Measurements from ENCODE around the gene DDR2.
A peak's percentile ranks its signal among the peaks of the same experiment; 100 is the strongest.
"Not testable (repeated sequence)": the region's sequence is repeated elsewhere in the genome, so short reads cannot be mapped to it uniquely, and the experiment has no call there.

The DDR2 gene

DNA sequence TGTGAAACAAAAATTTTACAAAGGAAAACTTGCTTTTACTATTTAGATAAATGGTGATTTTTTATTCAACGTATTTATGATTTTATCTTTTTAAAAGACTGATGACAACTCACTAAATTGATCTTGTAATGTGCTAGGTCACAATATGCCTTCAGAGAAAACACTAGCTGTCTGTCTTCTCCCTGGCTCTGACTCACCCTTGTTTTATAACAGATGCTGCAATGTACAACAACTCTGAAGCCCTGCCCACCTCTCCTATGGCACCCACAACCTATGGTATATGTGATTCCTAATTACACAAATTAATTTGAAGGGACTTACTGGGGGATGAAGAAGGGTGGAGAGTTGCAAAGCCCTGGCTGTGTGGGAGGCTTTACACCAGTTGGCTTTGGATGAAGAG lies 133.5 kb downstream of the DDR2 start:
- DNase-seq (ENCODE audit: low read depth, low spot score), result no peak

DNA sequence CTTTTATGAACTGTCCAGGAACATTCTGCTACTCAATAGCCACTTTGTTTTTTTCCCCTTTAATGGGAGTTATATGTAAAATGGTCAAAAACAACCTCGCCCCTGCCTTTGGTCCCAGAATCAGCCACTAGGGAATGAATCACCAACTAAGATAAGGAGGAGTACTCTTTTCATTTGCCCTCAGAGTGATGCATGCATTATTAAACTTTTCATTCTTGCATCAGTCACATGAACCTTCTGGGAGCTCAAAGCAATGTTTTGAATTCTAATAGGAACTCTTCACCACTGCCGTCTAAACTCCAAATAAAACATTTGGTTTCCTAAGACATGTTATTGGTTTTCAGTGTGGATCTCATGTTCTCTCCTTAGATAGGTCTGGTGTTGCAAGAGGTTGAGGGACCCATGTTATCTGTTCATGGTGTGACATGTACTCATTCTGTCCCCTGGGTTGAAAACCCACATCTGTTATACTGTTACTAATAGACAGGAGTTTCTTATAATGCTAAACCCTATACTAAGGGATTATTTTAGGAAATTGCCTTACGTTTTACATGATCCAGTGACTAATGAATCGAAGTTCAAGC lies 140.4 kb downstream of the DDR2 start:
- no peak for DNase-seq (ENCODE audit: low read depth, low spot score)

- no peak for DNase-seq (ENCODE audit: low read depth, low spot score)
Measured at GRCh38 chr1:162774007-162774406, 141.7 kb downstream of the DDR2 start.

- DNase-seq (ENCODE audit: low read depth, low spot score), result no peak
Measured at GRCh38 chr1:162779043-162779442, 146.8 kb downstream of the DDR2 start.

DNA sequence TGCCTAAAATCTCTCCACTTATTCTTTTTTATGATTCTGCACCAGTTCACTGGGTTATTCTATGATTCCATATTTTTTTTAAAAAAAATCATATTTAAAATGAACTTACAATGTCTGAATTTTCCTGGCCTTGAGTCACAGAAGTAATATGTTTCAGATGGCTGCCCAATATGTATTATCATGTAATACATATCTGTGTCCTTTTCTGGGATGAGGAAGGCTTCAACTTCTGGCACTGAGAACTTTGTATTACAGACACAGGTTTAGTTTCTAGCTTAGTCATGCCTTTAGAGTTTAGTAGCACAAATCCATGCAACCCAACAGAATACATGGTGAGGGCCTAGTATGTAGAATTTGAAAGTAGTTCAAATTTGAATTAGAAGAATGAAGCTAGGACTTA lies 150.4 kb downstream of the DDR2 start:
- DNase-seq (ENCODE audit: low read depth, low spot score), result no peak

DNA sequence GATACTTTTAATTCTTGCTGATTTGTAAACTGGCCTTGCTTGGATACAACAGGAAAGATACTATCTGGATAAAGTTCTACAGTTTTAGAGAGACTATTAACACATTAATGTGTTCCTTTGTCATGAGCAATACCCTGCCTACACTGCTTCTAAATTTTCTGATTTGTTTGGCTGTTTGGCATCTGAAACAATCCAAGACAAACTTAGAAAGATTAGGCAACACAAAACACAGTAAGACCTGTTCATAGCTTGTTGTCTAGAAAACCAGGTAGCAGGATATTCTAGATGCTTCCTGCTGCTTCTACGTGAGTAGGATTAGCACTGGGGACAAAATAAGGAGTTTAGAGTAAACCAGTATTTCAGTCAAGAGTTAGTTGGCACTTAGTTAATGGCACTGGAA lies 152.7 kb downstream of the DDR2 start:
- not testable (repeated sequence) for DNase-seq (ENCODE audit: low read depth, low spot score)

DNA sequence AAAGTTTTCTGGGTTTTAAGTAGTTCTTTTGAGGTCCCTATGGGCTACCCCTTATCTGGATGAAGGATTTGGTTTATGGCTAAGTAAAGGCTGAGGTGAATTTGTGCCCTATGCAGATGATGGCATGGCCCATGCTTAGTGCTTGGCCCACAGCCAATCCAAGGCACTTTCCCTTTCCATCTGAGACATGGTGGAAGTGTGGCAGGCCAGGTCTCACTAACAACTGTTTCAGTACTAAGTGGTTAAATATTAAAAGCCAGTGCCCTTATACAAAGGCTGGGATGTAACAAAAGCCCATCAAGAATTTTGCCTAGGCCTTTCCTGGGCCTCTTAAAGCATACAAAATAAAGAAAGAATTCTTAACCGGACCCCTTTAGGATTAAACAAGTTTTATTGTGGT lies 156.5 kb downstream of the DDR2 start:
- DNase-seq (ENCODE audit: low read depth, low spot score), result not testable (repeated sequence)

GRCh38 chr1:162790303-162790984 lies 158.2 kb downstream of the DDR2 start, which contains the start of gene HSD17B7:
TSS of gene HSD17B7 (plus strand) at chr1:162790702. CDS start at chr1:162790801, 99 bp downstream.
- DNase-seq (ENCODE audit: low read depth, low spot score), result not testable (repeated sequence)

DNA sequence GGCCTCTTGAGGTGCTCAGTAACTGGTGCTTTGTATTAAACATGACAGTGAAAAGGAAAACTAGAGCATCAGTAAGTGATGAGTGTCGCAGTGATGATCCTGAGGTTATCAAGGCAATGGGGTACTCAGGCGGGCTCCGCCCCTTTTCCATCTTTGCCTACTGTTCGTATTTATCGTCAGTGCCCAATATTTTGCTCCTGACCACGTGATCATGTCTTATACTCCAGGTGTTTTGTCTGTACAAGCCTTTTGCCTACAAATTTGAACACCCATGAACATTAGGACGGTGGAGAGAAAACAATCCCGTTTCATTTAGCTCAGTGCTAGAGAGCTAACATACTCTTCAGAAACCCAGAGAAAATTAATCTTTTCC lies 158.7 kb downstream of the DDR2 start:
- not testable (repeated sequence) for DNase-seq (ENCODE audit: low read depth, low spot score)

GRCh38 chr1:162794284-162794683 lies 162.0 kb downstream of the DDR2 start:
- DNase-seq (ENCODE audit: low read depth, low spot score), result not testable (repeated sequence)

DNA sequence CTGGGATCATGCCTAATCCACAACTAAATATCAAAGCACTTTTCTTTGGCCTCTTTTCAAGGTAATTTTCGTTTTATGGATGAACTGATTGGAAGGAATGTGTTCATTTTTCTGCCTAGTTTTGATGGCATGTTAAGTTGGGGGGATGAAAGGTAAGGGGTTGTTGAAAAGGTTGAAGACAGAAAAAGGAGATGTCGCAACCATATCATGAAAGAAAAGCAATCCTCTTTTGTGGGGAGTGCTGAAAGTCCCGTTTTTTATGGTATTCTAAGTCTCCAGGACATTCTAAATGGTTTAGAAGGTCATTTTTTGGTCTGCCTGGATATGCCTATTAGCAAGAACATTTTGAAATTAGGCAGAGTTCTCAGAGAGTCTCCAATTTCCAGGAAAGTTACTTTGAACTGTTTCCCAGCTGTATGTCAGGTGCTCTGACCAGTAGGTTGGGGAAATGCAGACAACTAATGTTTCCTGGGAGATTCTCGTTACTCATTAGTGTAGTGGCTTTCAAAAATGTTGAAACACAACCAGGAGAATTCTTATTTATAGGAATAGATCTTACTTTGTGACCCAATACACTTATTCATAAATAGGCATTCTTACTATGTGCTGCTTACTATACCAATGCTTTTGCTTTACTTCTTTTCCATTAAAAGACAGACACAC lies 164.5 kb downstream of the DDR2 start:
- not testable (repeated sequence) for DNase-seq (ENCODE audit: low read depth, low spot score)

DNA sequence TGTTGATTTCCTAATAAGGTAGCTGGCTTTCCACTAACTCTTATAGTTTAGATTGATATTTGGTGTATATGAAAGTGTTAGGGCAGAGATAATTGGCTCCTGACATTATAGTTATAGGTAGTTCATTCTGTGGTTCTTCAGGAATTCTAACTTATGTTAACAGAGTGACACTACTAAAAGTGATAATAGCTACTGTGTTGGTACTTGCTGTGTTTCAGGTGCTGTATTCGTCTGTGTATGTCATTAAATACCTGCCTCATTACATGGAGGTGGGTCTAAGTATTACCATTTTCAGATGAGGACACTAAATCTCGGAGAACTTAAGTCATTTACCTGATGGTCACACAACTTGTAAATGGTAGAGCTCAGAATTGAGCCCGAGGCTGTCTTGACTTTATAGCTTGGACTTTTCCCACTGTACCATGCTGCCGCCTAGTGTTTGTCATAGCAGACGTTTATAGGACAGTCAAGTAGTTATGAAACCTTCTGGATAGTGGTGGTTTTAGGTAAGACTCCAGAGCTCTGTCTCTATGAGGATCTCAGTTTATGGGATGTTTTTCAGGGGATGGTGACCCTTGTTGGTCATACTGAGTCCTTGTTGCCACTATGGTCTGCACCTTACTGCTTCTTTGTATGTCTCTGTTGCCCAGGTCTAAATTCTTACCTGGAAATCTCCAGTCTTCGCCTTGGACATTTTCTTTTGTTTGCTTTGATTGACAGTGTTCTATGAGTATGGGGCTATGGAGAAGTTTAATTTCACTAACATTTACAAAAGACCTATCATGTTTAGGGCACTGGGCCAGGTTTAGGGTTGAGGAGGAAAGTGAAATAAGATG lies 167.9 kb downstream of the DDR2 start:
- peak; percentile 33 for DNase-seq (ENCODE audit: low read depth, low spot score)

DNA sequence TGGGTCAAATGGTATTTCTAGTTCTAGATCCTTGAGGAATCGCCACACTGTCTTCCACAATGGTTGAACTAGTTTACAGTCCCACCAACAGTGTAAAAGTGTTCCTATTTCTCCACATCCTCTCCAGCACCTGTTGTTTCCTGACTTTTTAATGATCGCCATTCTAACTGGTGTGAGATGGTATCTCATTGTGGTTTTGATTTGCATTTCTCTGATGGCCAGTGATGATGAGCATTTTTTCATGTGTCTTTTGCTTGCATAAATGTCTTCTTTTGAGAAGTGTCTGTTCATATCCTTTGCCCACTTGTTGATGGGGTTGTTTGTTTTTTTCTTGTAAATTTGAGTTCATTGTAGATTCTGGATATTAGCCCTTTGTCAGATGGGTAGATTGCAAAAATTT lies 175.2 kb downstream of the DDR2 start:
- not testable (repeated sequence) for DNase-seq (ENCODE audit: low read depth, low spot score)

DNA sequence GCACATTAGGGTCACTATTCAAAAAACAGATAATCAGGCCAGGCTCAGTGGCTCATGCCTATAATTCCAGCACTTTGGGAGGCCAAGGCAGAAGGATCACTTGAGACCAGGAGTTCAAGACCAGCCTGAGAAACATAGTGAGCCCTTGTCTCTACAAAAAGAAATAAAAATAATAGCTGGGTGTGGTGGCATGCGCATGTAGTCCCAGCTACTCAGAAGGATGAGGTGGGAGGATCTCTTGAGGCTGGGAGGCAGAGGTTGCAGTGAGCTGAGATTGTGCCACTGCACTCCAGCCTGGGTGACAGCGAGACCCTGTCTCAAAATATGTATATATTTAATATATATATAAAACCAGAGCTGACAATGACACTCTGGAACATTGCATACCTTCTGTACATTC lies 180.1 kb downstream of the DDR2 start:
- DNase-seq (ENCODE audit: low read depth, low spot score), result not testable (repeated sequence)

- DNase-seq (ENCODE audit: low read depth, low spot score), result not testable (repeated sequence)
Measured at GRCh38 chr1:162818136-162818535, 185.9 kb downstream of the DDR2 start.

- DNase-seq (ENCODE audit: low read depth, low spot score), result not testable (repeated sequence)
Measured at GRCh38 chr1:162818666-162819065, 186.4 kb downstream of the DDR2 start.

GRCh38 chr1:162822391-162823200 lies 190.3 kb downstream of the DDR2 start:
- no peak for DNase-seq (ENCODE audit: low read depth, low spot score)

DNA sequence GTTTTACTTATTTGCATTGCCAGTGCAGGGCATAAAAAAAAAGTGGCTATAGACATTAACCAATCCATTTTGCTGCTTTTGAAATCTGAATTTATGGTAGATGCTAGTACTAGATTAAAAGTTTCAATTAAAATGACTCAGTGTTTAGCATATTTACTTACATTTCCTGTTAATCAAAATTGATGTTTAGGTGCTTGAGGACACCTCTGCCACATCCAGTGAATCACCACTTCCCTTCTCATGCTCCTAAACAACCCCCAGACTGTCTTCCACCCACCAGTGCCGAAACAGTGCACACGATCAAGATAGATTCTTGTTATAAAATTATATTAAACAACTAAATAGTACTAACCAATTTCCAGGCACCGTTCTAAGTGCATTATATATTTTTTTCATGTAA lies 191.0 kb downstream of the DDR2 start:
- DNase-seq (ENCODE audit: low read depth, low spot score), result no peak

DNA sequence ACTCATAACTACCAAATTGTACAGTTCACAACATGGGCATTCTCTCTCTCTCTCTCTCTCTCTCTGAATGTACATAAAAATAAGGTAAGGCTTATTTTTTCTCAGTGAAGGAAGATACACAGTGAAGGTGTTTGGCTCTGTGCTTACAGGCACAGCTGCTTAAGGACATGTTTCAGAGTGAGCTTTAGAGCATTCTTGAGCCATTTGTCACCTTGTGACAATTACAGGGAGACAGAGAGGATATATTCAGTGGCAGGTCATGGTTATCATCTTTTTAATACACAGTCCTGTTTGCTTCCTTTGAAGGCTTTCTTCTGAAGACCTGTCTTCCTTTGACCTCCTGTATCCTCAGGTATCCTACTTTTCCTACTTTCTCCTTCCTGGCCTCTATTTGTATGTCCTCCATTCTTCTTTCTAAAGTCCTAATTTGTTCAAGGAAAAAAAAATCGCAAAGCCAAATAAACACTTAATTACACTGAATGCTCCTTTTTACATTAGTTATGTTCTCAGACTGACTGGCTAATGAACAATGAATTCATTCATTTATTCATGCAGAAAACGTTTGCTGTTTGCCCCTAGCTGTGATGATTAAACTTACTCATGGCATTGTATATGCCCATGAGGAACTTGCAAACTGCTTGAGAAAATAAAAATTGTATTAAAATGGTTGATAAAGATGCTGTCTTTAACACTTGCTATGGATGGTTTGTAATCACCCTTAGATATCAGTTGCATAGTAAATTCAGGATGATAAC lies 191.7 kb downstream of the DDR2 start:
- no peak for DNase-seq (ENCODE audit: low read depth, low spot score)

GRCh38 chr1:162829268-162829667 lies 197.0 kb downstream of the DDR2 start:
- no peak for DNase-seq (ENCODE audit: low read depth, low spot score)
